Measurements from ENCODE around the gene ANAPC16.
"Not testable (repeated sequence)": the region's sequence is repeated elsewhere in the genome, so short reads cannot be mapped to it uniquely, and the experiment has no call there.

The ANAPC16 gene

DNA sequence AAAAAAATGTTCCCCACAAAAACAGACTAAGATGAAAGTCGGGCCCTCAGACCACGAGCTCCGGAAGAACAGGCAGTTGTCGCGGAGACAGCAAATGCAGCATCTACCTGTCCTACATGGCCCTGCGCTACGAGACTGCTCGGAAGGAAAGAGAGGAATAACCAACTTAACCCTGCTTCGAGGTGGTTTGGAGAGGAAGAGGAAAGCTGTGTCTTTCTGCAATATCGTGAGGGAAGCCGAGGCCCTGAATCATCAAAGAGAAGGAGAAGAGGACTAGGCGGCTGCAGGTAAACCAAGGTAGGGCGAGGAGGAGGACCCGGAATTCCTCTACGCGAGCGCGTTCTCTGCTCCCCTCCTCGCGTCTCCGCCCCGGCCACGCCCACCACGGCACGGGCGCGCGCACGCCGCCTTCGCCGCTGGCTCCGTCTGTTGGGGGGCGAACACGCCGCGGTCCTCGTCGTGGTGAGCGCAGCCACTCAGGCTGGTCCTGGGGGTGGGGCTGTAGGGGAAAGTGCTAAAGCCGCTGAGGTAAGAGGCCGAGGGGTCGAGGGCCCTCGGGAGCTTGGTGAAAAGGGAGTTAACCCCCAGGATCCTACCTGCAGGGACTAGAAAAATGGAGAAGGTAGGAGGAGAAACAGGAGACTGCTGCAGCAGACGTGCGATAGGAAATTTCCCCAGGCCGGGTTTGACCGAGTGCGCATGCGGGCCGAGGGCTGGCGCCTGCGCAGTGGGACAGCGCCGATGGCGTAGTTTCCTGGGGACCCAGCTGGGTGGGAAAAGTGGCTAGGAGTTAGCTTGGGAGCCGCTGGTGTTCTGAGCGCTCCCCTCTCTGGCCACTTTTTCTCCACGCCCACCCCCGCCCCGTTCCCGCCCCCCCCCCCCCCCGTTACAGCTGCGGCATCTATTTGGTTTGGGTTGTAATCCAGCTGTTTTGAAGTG lies at the start of gene ANAPC16, which contains the start of gene ASCC1:
Gene ANAPC16 (plus strand): TSS at position 402 of the 939 bp plus-strand sequence. CDS start 7,903 bp downstream, outside the sequence.
Gene ASCC1 (minus strand): TSS at position 666 of the 939 bp plus-strand sequence. CDS start 2,978 bp downstream, outside the sequence.
- DNase-seq: peak; percentile 94

DNA sequence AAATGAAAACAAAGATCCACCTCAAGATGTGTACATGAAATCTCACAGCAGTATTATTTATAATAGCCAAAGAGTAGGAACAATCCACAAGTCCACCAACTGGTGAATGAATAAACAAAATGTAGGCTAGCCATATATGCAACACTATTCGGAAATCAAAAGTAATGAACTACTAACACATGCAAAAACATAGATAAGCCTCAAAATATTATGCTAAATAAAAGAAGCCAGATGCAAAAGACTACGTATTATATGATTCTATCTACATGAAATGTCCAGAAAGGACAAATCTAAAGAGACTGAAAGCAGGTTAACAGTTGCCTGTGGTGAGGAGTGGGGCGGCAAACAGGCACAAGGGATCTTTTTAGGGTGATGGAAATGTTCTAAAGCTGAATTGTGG lies 48.7 kb upstream of the ANAPC16 start:
- no peak for DNase-seq

- DNase-seq: no peak
These were observed 45.5 kb upstream of the ANAPC16 start for GRCh38 chr10:72170263-72170662.

DNA sequence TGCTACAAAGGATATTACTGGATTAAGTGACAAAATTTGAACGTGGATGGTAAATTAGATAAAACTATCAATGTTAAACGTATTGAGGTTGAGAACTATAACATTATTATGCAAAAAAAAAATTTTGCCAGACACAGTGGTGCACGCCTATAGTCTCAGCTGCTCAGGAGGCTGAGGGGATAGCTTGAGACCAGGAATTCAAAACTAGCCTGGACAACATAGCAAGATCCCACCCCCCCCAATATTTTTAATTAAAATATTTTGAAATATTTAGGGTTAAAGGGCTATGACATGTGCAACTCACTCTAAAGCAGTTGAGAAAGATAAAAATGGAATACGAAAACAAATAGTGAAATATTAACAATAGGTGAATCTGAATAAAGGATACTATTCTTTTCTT lies 45.1 kb upstream of the ANAPC16 start:
- DNase-seq: no peak

GRCh38 chr10:72171175-72171630 lies 44.6 kb upstream of the ANAPC16 start:
- no peak for DNase-seq

DNA sequence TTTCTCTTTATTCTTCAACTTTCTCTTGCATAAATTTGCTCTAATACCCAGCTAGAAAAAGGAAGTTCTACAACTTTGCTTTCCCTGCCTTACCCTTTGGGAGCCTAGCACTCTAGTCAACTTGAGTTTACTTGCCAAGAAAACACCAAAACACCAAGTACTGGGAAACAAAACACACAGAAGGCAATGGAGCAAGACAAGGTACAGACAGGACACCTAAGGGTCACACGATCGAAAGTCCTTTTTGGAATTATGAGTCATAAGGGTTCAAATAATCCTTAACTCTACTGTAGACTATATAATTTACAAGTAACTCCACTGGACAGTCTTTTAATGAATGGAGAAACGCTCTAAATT lies 42.6 kb upstream of the ANAPC16 start:
- no peak for DNase-seq

GRCh38 chr10:72173619-72174296 lies 42.1 kb upstream of the ANAPC16 start:
- DNase-seq: no peak

DNA sequence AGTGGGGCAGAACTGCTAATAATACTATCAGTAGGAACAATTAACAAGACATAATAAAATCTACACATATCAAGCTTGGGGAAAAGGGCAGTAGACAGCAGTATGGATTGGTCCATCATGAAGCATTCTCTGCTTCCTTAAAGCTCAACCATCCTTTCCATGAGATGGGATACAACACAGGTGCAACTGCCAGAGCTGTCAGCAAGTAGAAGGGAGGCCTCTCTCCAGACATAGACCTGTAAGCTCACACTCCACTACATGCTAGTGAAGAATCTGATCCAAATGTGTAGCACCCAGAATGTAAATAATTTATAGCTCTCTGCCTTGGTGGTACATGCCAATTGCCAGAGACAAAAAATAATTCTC lies 41.5 kb upstream of the ANAPC16 start:
- no peak for DNase-seq

DNA sequence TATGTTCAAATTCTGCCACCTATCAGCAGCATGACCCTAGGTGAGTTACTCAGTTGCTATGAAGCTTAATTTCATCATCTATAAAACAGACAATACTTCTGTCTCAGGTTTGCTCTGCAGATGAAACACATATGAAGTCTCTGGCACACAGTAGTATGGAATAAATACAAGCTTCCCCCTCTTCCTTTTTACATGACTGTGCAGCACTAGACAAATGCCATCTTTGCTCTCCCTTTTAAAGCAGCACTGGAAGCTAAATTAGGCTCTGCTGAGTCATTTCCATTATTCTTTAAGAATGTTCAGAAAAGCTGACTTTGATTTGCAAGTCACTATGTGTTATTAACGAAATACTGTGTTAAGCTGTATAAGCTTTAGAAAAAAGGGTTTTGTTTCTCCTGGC lies 40.7 kb upstream of the ANAPC16 start:
- DNase-seq: no peak

- no peak for DNase-seq
These were observed 39.1 kb upstream of the ANAPC16 start for GRCh38 chr10:72176701-72177100.

DNA sequence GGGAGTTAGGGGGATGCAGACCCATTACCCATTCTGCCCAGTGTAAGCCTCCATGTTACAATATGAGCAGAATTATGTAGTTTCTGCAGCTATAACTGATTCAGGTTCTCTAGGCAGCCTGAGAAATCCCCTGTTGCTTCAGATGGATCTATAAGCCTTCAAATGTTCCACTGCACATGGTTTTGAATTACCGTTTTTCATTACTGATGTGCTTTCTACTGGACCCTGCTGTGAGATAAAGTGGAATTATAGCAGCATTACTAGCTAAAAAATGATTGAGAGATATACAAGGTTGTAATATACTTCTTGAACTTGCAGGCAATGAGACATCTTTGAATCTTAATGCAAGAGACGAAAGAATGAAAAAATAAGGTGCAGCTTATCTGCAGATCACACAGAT lies 38.4 kb upstream of the ANAPC16 start:
- DNase-seq: no peak

GRCh38 chr10:72184156-72184555 lies 31.7 kb upstream of the ANAPC16 start:
- no peak for DNase-seq

GRCh38 chr10:72186258-72186981 lies 29.4 kb upstream of the ANAPC16 start:
- DNase-seq: no peak

GRCh38 chr10:72186982-72187330 lies 28.9 kb upstream of the ANAPC16 start:
- no peak for DNase-seq

DNA sequence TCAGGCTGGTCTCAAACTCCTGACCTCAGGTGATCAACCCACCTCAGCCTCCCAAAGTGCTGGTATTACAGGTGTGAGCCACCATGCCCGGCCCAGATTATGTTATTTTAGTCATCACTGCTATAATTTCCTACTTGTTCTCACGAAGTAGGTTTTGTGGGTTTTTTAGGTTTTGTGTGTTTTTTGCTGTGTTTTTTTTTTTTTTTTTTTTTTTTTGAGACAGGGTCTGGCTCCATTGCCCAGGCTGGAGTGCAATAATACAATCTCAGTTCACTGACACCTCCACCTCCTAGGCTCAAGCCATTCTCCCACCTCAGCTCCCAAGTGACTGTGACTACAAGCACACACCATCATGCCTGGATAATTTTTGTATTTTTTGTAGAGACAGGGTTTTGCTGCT lies 20.9 kb upstream of the ANAPC16 start:
- no peak for DNase-seq

DNA sequence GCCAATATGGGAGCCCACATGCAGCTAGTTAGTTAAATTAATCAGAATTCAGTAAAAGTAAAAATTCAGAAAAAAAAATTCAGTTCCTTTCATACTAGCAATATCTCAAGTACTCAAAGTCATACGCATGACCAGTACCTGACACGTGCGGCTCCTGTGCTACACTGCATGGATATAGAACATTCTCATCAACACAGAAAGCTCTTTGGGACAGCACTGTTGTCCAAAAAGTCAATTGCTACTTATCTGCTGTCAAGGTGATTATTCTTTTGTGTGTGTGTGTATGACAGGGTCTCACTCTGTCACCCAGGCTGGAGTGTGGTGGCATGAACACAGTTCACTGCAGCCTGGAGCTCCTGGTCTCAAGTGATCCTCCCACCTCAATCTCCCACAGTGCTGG lies 14.9 kb upstream of the ANAPC16 start:
- DNase-seq: no peak

DNA sequence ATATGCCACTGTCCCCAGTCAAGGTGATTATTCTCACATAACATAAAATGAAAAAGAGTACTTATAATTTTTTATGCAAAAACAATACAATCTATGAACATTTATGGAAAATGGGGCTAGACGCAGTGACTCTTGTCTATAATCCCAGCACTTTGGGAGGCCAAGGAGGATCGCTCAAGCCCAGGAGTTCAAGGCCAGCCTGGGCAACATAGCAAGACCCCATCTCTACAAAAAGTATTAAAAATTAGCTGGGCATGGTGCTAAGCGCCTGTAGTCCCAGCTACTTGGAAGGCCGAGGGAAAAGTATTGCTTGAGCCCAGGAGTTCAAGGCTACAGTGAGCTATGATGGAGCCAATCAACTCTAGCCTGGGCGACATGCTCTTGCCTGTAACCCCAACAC lies 14.5 kb upstream of the ANAPC16 start:
- no peak for DNase-seq

GRCh38 chr10:72204296-72204695 lies 11.5 kb upstream of the ANAPC16 start:
- no peak for DNase-seq

DNA sequence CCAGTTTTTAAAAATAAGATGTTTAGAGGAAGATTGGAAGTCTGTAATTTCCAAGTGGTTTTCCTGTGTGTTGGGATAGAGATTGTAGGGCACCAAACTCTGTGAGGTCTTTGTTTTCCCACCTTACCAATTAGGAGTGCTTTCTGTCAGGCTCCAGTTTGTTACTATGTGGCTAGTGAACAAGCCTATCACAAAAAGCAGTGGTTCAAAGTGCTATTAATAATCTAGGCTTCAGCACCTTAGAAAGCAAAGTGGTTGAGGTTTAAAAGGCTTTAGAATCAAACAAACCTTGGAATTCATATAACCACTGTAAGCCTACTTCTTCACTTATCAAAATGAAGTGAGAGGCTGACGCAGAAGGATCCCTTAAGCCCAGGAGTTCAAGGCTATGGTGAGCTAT lies 11.1 kb upstream of the ANAPC16 start:
- DNase-seq: no peak

DNA sequence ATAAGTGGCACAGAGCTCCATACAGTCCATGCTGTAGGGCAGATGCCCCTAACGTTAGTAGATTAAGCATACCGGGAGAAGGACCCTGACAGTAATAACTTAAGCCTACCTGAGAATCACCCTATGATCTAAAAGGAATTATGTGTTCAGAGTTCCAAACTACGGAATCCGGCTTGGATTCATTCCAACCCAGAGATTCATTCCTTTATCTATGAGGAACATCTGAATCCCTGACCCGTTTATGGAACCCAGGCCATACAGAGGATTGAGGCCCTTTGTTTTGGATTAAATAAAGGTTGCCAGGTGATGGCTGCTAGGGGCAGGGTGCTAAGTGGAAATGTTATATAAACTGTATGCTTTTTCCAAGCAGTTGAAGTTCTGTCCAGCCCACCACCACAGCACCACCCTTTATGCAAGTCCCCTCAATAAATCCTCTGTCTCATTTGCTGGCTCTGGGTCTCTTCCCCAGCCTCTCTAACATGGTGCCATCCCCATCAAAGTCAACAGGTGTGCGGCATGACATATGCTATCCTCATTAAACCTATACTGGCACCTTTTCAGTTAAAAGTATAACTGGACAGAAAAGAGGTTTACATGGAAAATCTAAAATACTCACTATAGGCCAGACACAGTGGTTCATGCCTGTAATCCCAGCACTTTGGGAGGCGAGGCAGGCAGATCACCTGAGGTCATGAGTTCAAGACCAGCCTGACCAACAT lies 9.1 kb upstream of the ANAPC16 start:
- no peak for DNase-seq

DNA sequence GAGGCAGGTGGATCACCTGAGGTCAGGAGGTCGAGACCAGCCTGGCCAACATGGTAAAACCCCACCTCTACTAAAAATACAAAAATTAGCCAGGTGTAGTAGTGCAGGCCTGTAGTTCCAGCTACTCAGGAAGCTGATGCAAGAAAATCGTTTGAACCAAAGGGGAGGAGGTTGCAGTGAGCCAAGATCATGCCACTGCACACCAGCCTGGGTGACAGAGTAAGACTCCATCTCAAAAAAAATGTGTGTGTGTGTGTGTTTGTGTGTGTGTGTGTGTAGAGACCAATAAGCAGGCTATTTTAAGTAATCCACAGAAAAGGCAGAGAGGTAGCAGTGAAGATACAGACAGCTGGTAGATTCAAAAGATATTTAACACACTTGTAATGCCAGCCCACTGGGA lies 7.3 kb upstream of the ANAPC16 start:
- DNase-seq: not testable (repeated sequence)

DNA sequence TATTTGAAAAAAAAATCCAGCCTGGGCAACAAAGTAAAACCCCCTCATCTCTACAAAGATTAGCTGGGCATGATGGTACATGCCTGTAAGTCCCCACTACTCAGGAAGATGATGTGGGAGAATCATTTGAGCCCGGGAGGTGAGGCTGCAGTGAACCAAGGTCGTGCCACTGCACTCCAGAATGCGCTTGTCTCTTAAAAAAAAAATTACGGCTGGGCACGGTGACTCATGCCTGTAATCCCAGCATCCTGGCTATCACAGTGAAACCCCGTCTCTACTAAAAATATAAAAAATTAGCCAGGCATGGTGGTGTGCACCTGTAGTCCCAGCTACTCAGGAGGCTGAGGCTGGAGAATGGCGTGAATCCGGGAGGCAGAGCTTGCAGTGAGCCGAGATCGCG lies 4.4 kb upstream of the ANAPC16 start:
- DNase-seq: not testable (repeated sequence)

DNA sequence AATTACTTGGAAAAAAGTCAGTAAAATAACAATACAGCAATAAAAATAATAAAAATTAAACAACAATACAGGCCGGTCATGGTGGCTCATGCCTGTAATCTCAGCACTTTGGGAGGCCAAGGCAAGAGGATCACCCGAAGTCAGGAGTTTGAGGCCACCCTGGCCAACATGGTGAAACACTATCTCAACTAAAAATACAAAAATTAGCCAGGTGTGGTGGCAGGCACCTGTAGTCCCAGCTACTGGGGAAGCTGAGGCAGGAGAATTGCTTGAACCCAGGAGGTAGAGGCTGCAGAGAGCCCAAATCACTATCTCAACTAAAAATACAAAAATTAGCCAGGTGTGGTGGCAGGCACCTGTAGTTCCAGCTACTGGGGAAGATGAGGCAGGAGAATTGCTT lies 4.0 kb upstream of the ANAPC16 start:
- not testable (repeated sequence) for DNase-seq
